ENCODE data around the gene F10. TPM values are rescaled to one million over a fixed set of nuclear protein-coding genes. Genes with fewer than 3 reads are reported as not detected.

F10 gene
- total and polyA plus RNA-seq, 2 of the 13 experiments (the other 11 are each of a cell fraction or from before 2014, with no cell fraction given), result 58.4 to 237 TPM

- no peak for FAIRE-seq
Observed at GRCh38 chr13:113073942-113074341, 48.7 kb upstream of the F10 start.

DNA sequence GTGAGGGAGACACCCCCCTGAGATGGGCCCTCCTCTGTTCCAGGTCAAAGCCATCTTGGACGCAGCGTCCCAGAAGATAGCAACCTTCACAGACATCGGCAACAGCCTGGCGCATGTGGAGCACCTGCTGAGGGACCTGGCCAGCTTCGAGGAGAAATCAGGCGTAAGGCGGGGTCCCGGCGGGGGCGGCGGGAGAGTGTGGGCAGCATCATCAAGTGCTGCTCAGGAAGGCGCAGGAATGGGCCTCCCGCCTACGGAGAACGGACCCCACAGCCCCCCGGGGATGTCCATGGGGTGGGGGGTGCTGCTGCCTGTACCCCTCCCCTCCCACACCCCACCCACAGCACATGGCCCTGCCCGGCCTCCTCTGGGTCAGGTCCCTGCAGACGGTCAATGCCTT is 48.2 kb upstream of the F10 start:
- Histone ChIP-seq H3K4me3 (replicated peaks in 1 of 3; ENCODE audit: insufficient read depth in 1 of 3, low read depth in 2 of 3, low read length in 3 of 3) (no peak overlapping the region), H3K9me3 (ENCODE audit: low read length) (no peaks in the 10 kb centered on the region), H3K27ac (ENCODE audit: extremely low read length, insufficient read depth, low read length) (no peak overlapping the region), H4K20me1 (ENCODE audit: insufficient read depth, low read length) (no peaks in the 10 kb centered on the region), H2AFZ (ENCODE audit: low read length) (no peak overlapping the region), H3K36me3 (replicated peaks in 1 of 2; ENCODE audit: control insufficient read depth in 1 of 2, insufficient read depth in 2 of 2, low read length in 2 of 2) (peaks cover 19 to 69% of the 10 kb centered on the region in 2 experiments; a peak in 4 of 5 replicates), H3K79me2 (ENCODE audit: insufficient read depth, low read length) (no peaks in the 10 kb centered on the region), H3K27me3 (ENCODE audit: control insufficient read depth in 1 of 2, insufficient read depth in 2 of 2, low read length in 2 of 2) (no peaks in the 10 kb centered on the region), H3K4me2 (ENCODE audit: low read depth, low read length) (no peak overlapping the region), H3K9ac (ENCODE audit: insufficient read depth, low read depth, low read length) (no peak overlapping the region), H3K4me1 (ENCODE audit: insufficient read depth, low read length) (no peaks in the 10 kb centered on the region)
- ATAC-seq (no peak), DNase-seq (ENCODE audit: low spot score) (no peak), FAIRE-seq (no peak)
- no TSS peak for BruUV-seq (replicated peaks)
- POLR2A ChIA-PET, result no interaction called here
- TF ChIP-seq CBX1 (IDR thresholded peaks at IDR 0.05; ENCODE audit: low read depth) (no peak), SMYD3 (CRISPR knock-in tag; IDR thresholded peaks at IDR 0.05) (no peak), ZNF547 (CRISPR knock-in tag; IDR thresholded peaks at IDR 0.05) (no peak), KAT8 (CRISPR knock-in tag; IDR thresholded peaks at IDR 0.05) (no peak), ZNF350 (CRISPR knock-in tag; IDR thresholded peaks at IDR 0.05; ENCODE audit: borderline replicate concordance, low read depth) (no peak), MED8 (CRISPR knock-in tag; IDR thresholded peaks at IDR 0.05; ENCODE audit: insufficient replicate concordance) (no peak), ZBTB7A (CRISPR knock-in tag; IDR thresholded peaks at IDR 0.05) (no peak), ZNF749 (CRISPR knock-in tag; IDR thresholded peaks at IDR 0.05; ENCODE audit: borderline replicate concordance) (no peak), MLX (CRISPR knock-in tag; IDR thresholded peaks at IDR 0.05) (no peak), ZNF263 (CRISPR knock-in tag; IDR thresholded peaks at IDR 0.05) (no peak), ZNF296 (CRISPR knock-in tag; conservative IDR thresholded peaks at IDR 0.05) (no peak), ZNF343 (CRISPR knock-in tag; IDR thresholded peaks at IDR 0.05) (no peak), ZNF546 (CRISPR knock-in tag; conservative IDR thresholded peaks at IDR 0.05) (no peak), NR3C1 (CRISPR knock-in tag; IDR thresholded peaks at IDR 0.05) (no peak), ZNF44 (CRISPR knock-in tag; IDR thresholded peaks at IDR 0.05) (no peak), ZMYM3 (CRISPR knock-in tag; IDR thresholded peaks at IDR 0.05) (no peak), FIP1L1 (IDR thresholded peaks at IDR 0.05; ENCODE audit: borderline replicate concordance, insufficient read depth, low read depth, low read length) (no peak)
- TF ChIP-seq, protein P1, sequence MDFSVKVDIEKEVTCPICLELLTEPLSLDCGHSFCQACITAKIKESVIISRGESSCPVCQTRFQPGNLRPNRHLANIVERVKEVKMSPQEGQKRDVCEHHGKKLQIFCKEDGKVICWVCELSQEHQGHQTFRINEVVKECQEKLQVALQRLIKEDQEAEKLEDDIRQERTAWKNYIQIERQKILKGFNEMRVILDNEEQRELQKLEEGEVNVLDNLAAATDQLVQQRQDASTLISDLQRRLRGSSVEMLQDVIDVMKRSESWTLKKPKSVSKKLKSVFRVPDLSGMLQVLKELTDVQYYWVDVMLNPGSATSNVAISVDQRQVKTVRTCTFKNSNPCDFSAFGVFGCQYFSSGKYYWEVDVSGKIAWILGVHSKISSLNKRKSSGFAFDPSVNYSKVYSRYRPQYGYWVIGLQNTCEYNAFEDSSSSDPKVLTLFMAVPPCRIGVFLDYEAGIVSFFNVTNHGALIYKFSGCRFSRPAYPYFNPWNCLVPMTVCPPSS (IDR thresholded peaks at IDR 0.05), result no peak
- WGBS (ENCODE audit: low lambda C conversion rate), result 100% methylated on average over 13 of the region's 18 CpGs
- intact Hi-C loops (cut with micrococcal nuclease; ENCODE audit: unreplicated experiment) (no loop called here), in situ Hi-C loops (cut with HindIII; ENCODE audit: extremely low pct_ligation_motif_present, low pct_unique_long_range_greater_than_20kb) (no loop called here)
- CTCF ChIA-PET (ENCODE audit: low intra/inter-chr PET ratio, low total read pairs), result no interaction called here

More at GRCh38 chr13:113073942-113074341, 48.7 kb upstream of the F10 start:
- 99% methylated on average over 9 of the region's 11 CpGs for WGBS (ENCODE audit: low lambda C conversion rate)
- Histone ChIP-seq H3K79me2 (ENCODE audit: insufficient read depth, low read length) (no peaks in the 10 kb centered on the region), H3K9me3 (ENCODE audit: low read length) (no peaks in the 10 kb centered on the region), H4K20me1 (ENCODE audit: insufficient read depth, low read length) (no peaks in the 10 kb centered on the region), H3K4me3 (replicated peaks in 1 of 3; ENCODE audit: insufficient read depth in 1 of 3, low read depth in 2 of 3, low read length in 3 of 3) (no peak overlapping the region), H3K36me3 (replicated peaks in 1 of 2; ENCODE audit: control insufficient read depth in 1 of 2, insufficient read depth in 2 of 2, low read length in 2 of 2) (peaks cover 19 to 67% of the 10 kb centered on the region in 2 experiments; a peak in 4 of 5 replicates), H3K4me1 (ENCODE audit: insufficient read depth, low read length) (no peaks in the 10 kb centered on the region), H2AFZ (ENCODE audit: low read length) (no peak overlapping the region), H3K4me2 (ENCODE audit: low read depth, low read length) (no peak overlapping the region), H3K9ac (ENCODE audit: insufficient read depth, low read depth, low read length) (no peak overlapping the region), H3K27ac (ENCODE audit: extremely low read length, insufficient read depth, low read length) (no peak overlapping the region), H3K27me3 (ENCODE audit: control insufficient read depth in 1 of 2, insufficient read depth in 2 of 2, low read length in 2 of 2) (no peaks in the 10 kb centered on the region)
- TF ChIP-seq AGO1 (IDR thresholded peaks at IDR 0.05; ENCODE audit: low read depth, low read length, poor library complexity, severe bottlenecking), result no peak
- in situ Hi-C loops (cut with HindIII; ENCODE audit: extremely low pct_ligation_motif_present, low pct_unique_long_range_greater_than_20kb), result no loop called here
- BruUV-seq (replicated peaks), result no TSS peak
- no peak for DNase-seq (ENCODE audit: low spot score)
- ChIA-PET POLR2A (no interaction called here), CTCF (ENCODE audit: low intra/inter-chr PET ratio, low total read pairs) (no interaction called here)
- intact Hi-C loops (cut with micrococcal nuclease; ENCODE audit: unreplicated experiment), result no loop called here
- no peak for ATAC-seq
